Calu3 (cell line): ENCODE data around the gene MSI2. TPM values are rescaled to one million over a fixed set of nuclear protein-coding genes. Genes with fewer than 3 reads are reported as not detected.

ENCODE experiments used
- BruUV-seq: library from RNA; stranded (reverse); fragments of 400-500 nt; replicated peaks from 2 replicates; lab custom pipeline; 2021; lab: Mats Ljungman, UMichigan
- CTCF ChIA-PET: fragments of 300-600 bp; sonication (Branson Sonifier 250); formaldehyde crosslinking; loops from one replicate; lab custom pipeline; 2022; ENCODE audit warnings: antibody characterized with exemption; lab: Charles Lee
- DNase-seq: peaks from one replicate; pipeline ENCODE4 v3.0.0; 2022
- H3K27ac Mint-ChIP-seq: one replicate; pipeline ENCODE4 v1.8.0; 2022; ENCODE audit warnings: mixed read lengths; ENCODE audit not compliant: unreplicated experiment
- H3K27me3 Mint-ChIP-seq: one replicate; pipeline ENCODE4 v1.8.0; 2022; ENCODE audit warnings: mixed read lengths; ENCODE audit not compliant: unreplicated experiment
- H3K36me3 Mint-ChIP-seq: one replicate; pipeline ENCODE4 v1.8.0; 2022; ENCODE audit warnings: mild to moderate bottlenecking, moderate library complexity, mixed read lengths; ENCODE audit not compliant: insufficient read depth, unreplicated experiment
- H3K4me1 Mint-ChIP-seq: one replicate; pipeline ENCODE4 v1.8.0; 2022; ENCODE audit warnings: mild to moderate bottlenecking, low read depth, mixed read lengths; ENCODE audit not compliant: unreplicated experiment
- H3K4me3 Mint-ChIP-seq: one replicate; pipeline ENCODE4 v1.8.0; 2022; ENCODE audit warnings: mild to moderate bottlenecking, low read depth, moderate library complexity, mixed read lengths; ENCODE audit not compliant: unreplicated experiment
- H3K9me3 Mint-ChIP-seq: one replicate; pipeline ENCODE4 v1.8.0; 2022; ENCODE audit warnings: low read depth, mixed read lengths; ENCODE audit not compliant: unreplicated experiment
- intact Hi-C: fragments of 100-400 bp; cut with micrococcal nuclease; formaldehyde crosslinking; loops from one replicate; pipeline ENCODE4 v1.10.0; 2022; ENCODE audit not compliant: unreplicated experiment
- total RNA-seq: library from RNA; stranded (reverse); gene quantifications from 2 replicates; pipeline ENCODE4 v1.2.3, GENCODE V29; 2022
- TF ChIP-seq, protein P1 (sequence below): fragments of 200-600 bp; IDR thresholded peaks from one replicate; pipeline ENCODE4 v1.8.0; 2022; ENCODE audit warnings: antibody characterized with exemption; ENCODE audit not compliant: unreplicated experiment

Gene MSI2
- total RNA-seq, 1 experiment from 2014 or later, result 66.4 TPM

DNA sequence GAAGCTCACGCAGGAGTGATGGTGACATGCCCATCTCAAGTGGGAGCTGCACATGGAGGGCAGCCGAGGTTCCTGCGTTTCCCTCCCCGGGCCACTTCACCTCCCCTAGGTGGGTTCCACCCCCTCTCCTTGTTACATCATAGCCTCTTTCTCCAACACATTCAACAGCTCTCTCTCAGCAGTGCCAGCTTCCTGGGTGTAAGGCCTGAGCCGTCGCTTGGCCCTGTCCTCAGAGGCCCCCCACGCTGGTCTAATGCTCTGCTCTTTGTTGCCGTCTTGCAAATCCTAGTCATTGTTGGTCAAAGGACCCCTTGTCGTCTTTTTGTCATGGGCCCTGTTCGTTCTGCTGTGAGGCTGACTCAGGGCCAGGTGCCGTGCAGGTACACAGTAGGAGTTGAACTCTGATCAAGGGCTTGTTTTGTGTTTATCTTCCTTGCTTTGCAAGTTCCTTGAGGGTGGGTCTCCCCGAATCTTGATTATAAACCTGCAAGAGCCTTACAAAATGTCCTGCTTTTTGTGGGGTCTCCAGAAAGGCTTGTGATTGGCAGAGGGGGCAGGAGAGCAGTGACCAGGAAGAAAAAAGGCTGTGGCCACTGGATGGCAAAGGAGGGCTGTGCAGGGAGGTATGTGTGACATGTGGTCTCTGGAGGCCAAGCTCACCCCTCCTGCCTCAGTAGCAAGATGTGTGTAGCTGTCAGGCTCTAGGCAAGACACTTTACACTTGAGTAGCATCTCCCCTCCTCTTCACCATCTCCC, 352.2 kb downstream of the MSI2 start:
- DNase-seq, result no peak
- H3K9me3 Mint-ChIP-seq, result no peaks in the 10 kb centered on the region
- TF ChIP-seq, protein P1, sequence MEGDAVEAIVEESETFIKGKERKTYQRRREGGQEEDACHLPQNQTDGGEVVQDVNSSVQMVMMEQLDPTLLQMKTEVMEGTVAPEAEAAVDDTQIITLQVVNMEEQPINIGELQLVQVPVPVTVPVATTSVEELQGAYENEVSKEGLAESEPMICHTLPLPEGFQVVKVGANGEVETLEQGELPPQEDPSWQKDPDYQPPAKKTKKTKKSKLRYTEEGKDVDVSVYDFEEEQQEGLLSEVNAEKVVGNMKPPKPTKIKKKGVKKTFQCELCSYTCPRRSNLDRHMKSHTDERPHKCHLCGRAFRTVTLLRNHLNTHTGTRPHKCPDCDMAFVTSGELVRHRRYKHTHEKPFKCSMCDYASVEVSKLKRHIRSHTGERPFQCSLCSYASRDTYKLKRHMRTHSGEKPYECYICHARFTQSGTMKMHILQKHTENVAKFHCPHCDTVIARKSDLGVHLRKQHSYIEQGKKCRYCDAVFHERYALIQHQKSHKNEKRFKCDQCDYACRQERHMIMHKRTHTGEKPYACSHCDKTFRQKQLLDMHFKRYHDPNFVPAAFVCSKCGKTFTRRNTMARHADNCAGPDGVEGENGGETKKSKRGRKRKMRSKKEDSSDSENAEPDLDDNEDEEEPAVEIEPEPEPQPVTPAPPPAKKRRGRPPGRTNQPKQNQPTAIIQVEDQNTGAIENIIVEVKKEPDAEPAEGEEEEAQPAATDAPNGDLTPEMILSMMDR, result no peak
- H3K4me1 Mint-ChIP-seq, result peaks cover 7% of the 10 kb centered on the region
- no peaks in the 10 kb centered on the region for H3K27me3 Mint-ChIP-seq
- H3K36me3 Mint-ChIP-seq, result no peaks in the 10 kb centered on the region
- H3K27ac Mint-ChIP-seq, result no peak overlapping the region
- CTCF ChIA-PET, result no interaction called here
- intact Hi-C loops, result no loop called here
- H3K4me3 Mint-ChIP-seq, result no peak overlapping the region
- BruUV-seq, result no TSS peak

DNA sequence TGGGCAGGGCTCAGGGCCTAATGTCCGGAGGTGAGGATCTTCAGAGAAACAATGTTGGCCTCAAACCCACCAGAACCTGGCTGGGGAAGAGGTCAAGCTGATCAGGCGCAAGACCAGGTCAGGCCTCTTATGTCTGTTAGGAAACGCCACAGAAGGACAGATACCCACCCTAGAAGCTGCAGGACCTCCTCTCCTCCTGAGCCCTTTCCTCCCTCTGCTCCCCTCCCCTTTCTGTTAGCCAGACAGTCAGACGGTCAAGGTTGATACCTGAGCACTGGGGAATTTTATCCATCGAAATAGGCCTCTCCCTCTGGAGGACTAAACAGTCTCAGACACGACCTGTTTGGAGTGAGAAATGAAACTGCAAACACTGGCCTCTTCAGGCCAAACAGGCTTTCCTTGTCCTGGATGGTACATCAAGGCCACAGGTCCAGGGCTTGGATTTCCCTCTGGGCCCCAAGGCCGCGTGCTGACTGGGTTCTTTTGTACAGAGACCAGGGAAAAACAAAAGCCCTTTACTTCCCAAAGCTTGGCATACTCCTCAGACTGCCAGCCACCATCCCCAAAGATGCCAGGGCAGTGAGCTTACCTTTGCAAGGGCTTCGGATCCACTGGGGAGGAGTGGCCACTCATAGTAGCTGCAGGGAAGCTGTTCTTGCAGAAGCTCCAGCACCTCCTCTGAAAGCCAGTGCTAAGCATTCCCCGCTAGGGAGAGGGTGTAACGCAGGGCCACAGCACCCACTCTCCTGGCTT, 353.0 kb downstream of the MSI2 start:
- intact Hi-C loops, result no loop called here
- Mint-ChIP-seq H3K27ac (no peak overlapping the region), H3K9me3 (no peaks in the 10 kb centered on the region), H3K36me3 (no peaks in the 10 kb centered on the region), H3K4me1 (no peaks in the 10 kb centered on the region), H3K27me3 (no peaks in the 10 kb centered on the region), H3K4me3 (no peak overlapping the region)
- TF ChIP-seq, protein P1, result no peak
- DNase-seq, result no peak
- BruUV-seq, result no TSS peak
- CTCF ChIA-PET, result no interaction called here

DNA sequence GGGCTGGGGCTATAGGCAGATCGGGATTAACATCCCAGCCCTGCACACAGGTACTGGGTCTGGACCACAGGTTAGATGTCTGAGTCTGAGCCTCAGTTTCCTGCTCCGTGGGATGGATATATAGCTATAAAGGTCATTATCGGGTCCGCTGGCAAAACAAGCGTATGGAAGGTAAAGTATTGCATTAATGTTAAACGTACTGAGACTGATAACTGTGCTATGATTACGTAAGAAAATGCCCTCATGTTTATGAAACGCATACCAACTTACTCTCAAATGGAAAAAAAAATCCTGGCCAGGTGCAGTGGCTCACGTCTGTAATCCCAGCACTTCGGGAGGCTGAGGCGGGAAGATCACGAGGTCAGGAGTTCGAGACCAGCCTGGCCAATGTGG, 353.6 kb downstream of the MSI2 start:
- Mint-ChIP-seq H3K9me3 (no peaks in the 10 kb centered on the region), H3K4me1 (no peaks in the 10 kb centered on the region), H3K36me3 (no peaks in the 10 kb centered on the region), H3K27ac (no peak overlapping the region), H3K4me3 (no peak overlapping the region), H3K27me3 (no peaks in the 10 kb centered on the region)
- no TSS peak for BruUV-seq
- CTCF ChIA-PET, result no interaction called here
- no peak for DNase-seq
- TF ChIP-seq, protein P1, result no peak
- intact Hi-C loops, result no loop called here

DNA sequence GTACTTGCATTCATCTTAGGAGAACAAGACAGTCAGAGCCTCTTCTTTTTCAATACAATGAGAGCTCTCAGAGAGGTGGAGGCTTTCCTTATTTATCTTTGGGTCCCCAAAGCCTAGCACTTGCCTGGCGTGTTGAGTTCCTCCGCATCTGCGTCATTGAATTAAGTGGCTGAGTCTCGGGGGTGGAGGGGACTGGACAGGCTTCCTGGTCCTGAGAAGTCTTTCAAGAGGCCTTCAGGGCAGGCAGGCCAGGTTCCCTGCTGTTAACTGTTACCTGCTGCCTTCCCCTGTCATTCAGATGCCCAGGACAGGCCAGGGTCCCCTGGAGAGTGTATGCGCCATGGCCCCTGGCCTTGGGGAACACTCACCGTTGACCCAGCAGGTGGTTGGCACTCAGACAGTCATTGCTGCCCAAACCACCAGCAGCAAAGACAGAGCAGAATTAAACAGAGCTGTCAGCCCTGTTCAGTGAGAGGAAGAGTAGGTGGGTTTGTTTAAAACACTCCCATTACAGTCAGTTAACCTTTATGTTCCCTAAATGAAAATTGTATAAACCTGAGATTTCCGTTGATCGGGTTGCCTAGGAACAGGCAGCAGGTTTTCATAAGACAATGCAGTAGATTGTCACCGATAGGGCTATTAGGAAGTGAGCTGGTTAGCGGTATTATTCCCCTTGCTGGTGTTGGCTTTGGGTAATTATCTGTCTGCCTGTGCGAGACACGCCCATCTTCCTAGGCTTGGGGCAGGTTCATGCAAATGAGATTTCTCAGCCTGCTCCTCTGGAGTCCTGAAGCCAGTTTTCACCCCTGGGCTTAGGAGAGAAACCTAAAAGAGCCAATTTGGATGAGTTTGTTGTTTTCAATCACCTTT, 356.1 kb downstream of the MSI2 start:
- no peak overlapping the region for H3K27ac Mint-ChIP-seq
- CTCF ChIA-PET, result no interaction called here
- TF ChIP-seq, protein P1, result no peak
- no peaks in the 10 kb centered on the region for H3K9me3 Mint-ChIP-seq
- DNase-seq, result no peak
- no TSS peak for BruUV-seq
- H3K4me3 Mint-ChIP-seq, result no peak overlapping the region
- intact Hi-C loops, result no loop called here
- H3K27me3 Mint-ChIP-seq, result no peaks in the 10 kb centered on the region
- H3K36me3 Mint-ChIP-seq, result no peaks in the 10 kb centered on the region
- H3K4me1 Mint-ChIP-seq, result no peaks in the 10 kb centered on the region
